HEK293 (cell line): ENCODE measurements around the gene CLN6.

Experiments
- CTCF ChIP-seq: fragments of 450-650 bp; formaldehyde crosslinking; IDR thresholded peaks from 2 replicates; pipeline ENCODE4 v1.5.1; 2016; ENCODE audit warnings: missing biosample characterization, missing genetic modification characterization
- YY1 ChIP-seq: fragments of 450-650 bp; formaldehyde crosslinking; IDR thresholded peaks from 2 replicates; pipeline ENCODE4 v1.5.1; 2018; ENCODE audit warnings: missing biosample characterization, missing genetic modification characterization
- ZNF10 ChIP-seq: fragments of 450-650 bp; formaldehyde crosslinking; IDR thresholded peaks from 2 replicates; pipeline ENCODE4 v1.5.1; 2017; ENCODE audit warnings: missing biosample characterization, missing genetic modification characterization
- ZNF132 ChIP-seq: fragments of 450-650 bp; formaldehyde crosslinking; IDR thresholded peaks from 2 replicates; pipeline ENCODE4 v1.5.1; 2017; ENCODE audit warnings: missing biosample characterization, missing genetic modification characterization, borderline replicate concordance
- ZNF302 ChIP-seq: fragments of 450-650 bp; formaldehyde crosslinking; IDR thresholded peaks from 2 replicates; pipeline ENCODE4 v1.5.1; 2016; ENCODE audit warnings: missing biosample characterization, missing genetic modification characterization, low read depth
- ZNF549 ChIP-seq: fragments of 450-650 bp; IDR thresholded peaks from 2 replicates; pipeline ENCODE4 v1.5.1; 2018; ENCODE audit warnings: missing biosample characterization, missing genetic modification characterization, mild to moderate bottlenecking, inconsistent platforms, moderate library complexity
- ZXDB ChIP-seq: fragments of 450-650 bp; formaldehyde crosslinking; IDR thresholded peaks from 2 replicates; pipeline ENCODE4 v1.5.1; 2016; ENCODE audit warnings: missing biosample characterization, missing genetic modification characterization

- TF ChIP-seq CTCF (tag by site-specific recombination), result no peak
- TF ChIP-seq ZNF10, result no peak
- TF ChIP-seq ZNF302 (tag by site-specific recombination), result no peak
- TF ChIP-seq ZXDB, result no peak
- no peak for TF ChIP-seq ZNF132 (tag by site-specific recombination)
- no peak for TF ChIP-seq YY1 (tag by site-specific recombination)
- no peak for TF ChIP-seq ZNF549 (tag by site-specific recombination)
Observed at GRCh38 chr15:68234060-68234459, 4.5 kb upstream of the CLN6 start.
